ENCODE results near the gene SERP2. TPM values are rescaled to one million over a fixed set of nuclear protein-coding genes. Genes with fewer than 3 reads are reported as not detected.

SERP2 gene
- total RNA-seq, 4 donors from 2014 or later = 1.3 to 5.7 (median 3.1) TPM; not detected in 1

DNA sequence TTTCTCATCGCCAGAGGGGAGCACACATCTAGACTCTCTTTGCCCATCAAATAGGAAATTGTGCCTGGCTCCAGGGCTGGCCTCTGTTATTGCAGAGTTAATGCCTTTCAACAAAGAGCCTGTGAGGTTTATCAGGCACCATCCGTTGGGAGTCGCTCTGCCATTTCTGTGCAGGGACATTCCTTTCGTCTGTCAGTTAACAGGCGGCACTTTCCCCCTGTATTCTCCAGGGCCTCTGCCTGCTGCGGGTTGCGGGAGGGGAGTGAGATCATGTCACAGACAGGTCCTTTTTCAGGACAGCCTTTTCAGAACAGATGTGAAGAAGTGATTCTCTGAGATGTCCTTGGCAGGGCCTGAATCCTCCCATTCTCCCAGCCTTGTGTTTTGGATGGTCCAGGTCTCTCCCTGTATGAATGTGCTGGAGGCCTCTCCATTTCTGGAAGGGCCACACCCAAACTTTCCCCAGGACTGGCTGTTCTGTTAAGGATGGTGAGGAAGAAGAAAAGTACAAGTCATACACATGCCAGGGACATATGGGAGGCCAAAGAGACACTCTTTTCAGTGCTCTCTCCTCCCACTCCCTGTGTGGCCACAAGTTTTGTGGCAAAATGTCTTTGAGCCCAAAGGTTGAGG, 14.9 kb downstream of the SERP2 start:
- TF ChIP-seq, protein P1, sequence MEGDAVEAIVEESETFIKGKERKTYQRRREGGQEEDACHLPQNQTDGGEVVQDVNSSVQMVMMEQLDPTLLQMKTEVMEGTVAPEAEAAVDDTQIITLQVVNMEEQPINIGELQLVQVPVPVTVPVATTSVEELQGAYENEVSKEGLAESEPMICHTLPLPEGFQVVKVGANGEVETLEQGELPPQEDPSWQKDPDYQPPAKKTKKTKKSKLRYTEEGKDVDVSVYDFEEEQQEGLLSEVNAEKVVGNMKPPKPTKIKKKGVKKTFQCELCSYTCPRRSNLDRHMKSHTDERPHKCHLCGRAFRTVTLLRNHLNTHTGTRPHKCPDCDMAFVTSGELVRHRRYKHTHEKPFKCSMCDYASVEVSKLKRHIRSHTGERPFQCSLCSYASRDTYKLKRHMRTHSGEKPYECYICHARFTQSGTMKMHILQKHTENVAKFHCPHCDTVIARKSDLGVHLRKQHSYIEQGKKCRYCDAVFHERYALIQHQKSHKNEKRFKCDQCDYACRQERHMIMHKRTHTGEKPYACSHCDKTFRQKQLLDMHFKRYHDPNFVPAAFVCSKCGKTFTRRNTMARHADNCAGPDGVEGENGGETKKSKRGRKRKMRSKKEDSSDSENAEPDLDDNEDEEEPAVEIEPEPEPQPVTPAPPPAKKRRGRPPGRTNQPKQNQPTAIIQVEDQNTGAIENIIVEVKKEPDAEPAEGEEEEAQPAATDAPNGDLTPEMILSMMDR (IDR thresholded peaks at IDR 0.05; ENCODE audit: low read depth) = no peak

DNA sequence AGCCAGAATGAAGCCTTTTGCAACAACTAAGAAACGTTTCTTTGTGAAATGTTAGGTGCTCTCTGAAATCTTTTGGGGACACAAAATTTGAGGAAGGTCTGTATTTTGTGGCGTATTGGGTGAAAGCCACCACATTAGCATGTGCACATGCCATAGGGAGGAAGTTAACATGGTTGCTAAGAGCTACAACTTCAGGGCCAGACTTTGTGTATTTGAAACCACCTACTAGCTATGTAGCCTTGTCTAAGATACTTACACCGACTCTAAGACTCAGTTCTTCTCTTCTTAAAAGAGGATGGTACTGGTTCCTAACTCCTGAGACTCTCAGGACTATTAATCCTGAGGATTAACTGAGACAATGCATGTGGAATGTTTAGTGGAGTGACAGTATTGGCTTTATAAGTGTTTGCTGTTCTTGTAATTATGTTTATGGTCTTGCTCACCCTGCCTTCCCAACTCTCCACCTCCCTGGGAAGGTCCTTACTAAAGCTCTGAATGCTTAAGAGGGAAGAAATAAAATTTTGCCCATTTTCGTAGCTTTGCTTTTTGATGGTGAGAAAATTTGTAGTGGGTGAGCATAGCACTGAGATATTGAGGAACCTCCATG, 15.5 kb downstream of the SERP2 start:
- TF ChIP-seq, protein P1 (IDR thresholded peaks at IDR 0.05; ENCODE audit: low read depth) = no peak

DNA sequence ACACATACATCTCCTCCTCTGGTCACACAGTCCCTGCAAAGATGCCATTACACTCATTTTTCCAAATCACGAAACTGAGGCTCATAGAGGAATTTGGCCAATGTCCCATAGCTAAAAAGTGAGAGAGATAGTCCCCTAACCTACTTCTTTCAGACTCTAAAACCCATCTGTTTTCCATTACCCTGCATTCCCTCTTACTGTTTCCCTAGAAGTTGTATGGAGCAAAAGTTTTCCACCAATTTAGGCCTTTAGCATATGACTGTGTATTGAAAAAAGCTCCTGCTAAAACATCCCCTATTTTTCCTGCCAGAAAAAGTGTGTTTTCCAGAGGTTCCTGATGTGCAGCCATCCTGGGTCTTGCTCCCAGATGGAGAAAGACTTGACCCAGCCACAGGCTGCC, 16.3 kb downstream of the SERP2 start:
- TF ChIP-seq, protein P1 (IDR thresholded peaks at IDR 0.05; ENCODE audit: low read depth) = no peak

DNA sequence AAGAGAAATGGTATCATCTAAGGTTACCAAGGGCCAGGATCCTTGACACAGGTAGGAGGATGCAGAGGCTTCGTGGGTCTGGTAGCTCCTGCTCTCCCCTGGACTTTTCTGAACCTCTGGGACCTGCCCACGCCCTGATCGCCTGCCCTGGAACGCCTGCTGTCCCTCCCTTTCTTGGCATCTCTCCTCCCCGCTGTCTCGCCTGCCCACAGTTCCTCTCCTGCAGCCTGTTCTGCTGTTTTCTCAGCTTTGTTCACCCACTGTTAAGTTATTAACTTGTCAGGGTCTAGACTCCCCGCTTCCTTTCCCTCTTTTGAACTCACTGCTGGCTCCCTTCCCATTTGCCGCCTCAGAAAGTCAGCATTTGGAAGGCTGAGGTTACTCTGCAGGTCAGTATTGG, 19.8 kb downstream of the SERP2 start:
- TF ChIP-seq, protein P1 (IDR thresholded peaks at IDR 0.05; ENCODE audit: low read depth) = no peak

DNA sequence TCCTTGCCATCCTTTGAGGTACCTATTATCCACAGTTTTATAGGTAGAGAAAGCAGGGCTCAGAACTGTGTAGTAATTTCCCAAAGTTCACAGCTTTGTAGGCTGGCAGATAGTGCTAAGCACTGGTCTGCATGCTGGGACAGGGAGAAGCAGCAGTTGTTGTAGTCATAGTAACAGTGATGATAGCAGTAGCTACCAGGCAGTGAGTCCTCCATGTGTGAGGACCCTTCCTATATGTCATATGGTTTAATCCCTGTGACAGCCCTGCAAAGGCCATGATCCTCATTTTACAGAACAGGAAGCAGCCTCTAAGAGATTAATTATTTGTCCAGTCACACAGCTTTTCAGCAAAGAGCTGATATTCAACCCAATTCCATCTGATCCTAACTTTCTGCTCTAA, 21.0 kb downstream of the SERP2 start:
- TF ChIP-seq, protein P1 (IDR thresholded peaks at IDR 0.05; ENCODE audit: low read depth) = no peak

DNA sequence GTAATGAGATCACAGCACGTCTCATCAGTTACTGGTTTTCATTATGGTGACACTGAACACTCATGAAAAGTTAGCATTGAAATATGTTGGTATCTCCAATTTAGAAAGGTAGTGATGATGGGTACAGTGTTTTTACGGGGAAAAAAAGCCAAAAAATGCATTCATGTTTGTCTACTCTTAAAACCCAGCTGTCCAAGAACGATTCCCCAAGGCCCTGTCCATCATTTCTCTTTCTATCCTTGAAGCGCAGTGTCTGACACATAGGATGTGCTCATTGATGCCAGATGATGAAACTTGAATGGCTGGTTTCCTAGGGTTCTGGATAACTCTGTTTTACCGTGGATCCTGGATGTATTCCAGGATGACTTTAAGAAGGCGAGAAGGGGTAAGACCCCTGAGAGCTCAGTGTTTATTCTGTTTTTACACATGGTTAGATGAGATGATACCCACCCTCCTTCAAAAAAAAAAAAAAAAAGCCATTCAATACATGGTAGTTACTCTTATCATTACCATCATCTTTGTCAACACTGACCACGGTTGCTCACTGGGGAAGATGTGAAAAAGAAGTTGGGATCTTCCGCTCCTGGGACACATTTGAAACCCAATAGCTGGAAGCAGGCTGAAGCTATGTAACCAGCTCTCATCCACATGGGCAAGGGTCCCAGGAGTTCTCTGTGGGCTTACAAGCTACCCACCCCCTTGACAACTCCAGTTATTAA, 22.5 kb downstream of the SERP2 start:
- TF ChIP-seq, protein P1 (IDR thresholded peaks at IDR 0.05; ENCODE audit: low read depth) = no peak
